ENCODE results near the gene SH3BP2.

Gene SH3BP2

DNA sequence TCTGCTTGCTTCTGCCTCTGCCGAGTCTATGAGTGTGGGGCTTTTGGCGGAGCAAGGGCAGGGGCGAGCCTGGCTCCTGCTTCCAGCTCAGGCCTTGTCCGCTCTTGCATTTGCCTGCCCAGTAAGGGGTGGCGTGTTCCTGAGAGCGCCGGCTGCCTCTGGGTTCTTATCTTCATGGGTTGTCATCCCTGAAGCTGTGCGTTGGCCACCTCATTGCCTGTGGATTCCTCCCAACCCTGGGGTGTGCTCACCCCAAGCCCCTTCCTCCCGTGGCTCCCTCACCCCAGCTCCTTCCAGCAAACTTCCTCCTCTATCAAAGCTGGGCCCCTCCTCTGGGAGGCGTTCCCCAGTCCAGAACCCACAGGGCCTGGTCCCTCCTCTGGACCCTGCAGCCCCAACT is 17.5 kb downstream of the SH3BP2 start:
- no peak for DNase-seq
- Histone ChIP-seq H3K4me3 (ENCODE audit: low read depth, low read length) (no peak overlapping the region), H3K36me3 (no peaks in the 10 kb centered on the region), H3K9me3 (ENCODE audit: severe bottlenecking) (no peaks in the 10 kb centered on the region), H3K27me3 (ENCODE audit: insufficient read depth, low read depth, severe bottlenecking) (no peaks in the 10 kb centered on the region), H3K27ac (no peak overlapping the region)
- TF ChIP-seq, protein P1, sequence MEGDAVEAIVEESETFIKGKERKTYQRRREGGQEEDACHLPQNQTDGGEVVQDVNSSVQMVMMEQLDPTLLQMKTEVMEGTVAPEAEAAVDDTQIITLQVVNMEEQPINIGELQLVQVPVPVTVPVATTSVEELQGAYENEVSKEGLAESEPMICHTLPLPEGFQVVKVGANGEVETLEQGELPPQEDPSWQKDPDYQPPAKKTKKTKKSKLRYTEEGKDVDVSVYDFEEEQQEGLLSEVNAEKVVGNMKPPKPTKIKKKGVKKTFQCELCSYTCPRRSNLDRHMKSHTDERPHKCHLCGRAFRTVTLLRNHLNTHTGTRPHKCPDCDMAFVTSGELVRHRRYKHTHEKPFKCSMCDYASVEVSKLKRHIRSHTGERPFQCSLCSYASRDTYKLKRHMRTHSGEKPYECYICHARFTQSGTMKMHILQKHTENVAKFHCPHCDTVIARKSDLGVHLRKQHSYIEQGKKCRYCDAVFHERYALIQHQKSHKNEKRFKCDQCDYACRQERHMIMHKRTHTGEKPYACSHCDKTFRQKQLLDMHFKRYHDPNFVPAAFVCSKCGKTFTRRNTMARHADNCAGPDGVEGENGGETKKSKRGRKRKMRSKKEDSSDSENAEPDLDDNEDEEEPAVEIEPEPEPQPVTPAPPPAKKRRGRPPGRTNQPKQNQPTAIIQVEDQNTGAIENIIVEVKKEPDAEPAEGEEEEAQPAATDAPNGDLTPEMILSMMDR (IDR thresholded peaks at IDR 0.05; ENCODE audit: low read depth, low read length), result no peak

DNA sequence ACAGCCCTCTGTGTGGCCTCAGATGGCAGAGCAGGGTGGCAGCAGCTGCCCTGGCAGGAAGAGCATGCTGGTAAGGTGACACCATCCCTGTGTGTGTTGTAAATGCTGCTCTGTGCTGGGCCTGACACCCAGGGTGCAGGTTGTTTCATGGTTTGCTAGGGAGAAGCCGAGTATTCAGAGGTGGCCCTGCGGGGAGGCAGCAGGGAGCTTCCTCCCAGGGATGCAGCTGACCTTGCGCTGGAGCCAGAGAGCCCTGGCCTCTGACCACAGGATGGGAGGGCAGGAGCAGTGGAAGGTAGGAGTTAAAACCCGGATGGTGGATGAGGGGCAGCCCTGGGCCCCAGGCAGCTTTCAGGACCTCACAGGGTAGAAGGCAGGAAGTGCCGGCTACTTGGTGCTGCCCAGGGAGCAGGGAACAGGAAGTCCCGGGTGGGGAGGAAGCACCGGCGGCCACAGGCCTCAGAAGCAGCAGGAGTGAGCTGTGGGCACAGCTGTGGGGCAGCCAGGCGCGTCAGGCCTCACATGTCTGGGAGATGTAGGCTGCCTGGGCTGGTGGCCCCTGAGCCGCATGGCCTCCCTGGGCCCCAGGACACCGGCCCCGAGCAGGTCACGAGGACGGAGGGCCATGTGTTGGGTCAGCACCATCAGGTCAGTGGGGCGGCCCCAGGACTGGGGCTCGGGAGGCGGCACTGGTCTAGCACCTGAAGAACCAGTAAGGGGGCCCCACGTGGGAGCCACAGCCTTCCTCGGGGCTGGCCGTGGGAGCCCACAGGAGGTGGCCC is 19.1 kb downstream of the SH3BP2 start:
- H3K27ac ChIP-seq, result peak overlapping the region; percentile 22
- no peaks in the 10 kb centered on the region for H3K27me3 ChIP-seq (ENCODE audit: insufficient read depth, low read depth, severe bottlenecking)
- H3K36me3 ChIP-seq, result no peaks in the 10 kb centered on the region
- TF ChIP-seq, protein P1 (IDR thresholded peaks at IDR 0.05; ENCODE audit: low read depth, low read length), result no peak
- H3K4me3 ChIP-seq (ENCODE audit: low read depth, low read length), result no peak overlapping the region
- peaks cover 6% of the 10 kb centered on the region for H3K9me3 ChIP-seq (ENCODE audit: severe bottlenecking)
- peak; percentile 67 for DNase-seq

DNA sequence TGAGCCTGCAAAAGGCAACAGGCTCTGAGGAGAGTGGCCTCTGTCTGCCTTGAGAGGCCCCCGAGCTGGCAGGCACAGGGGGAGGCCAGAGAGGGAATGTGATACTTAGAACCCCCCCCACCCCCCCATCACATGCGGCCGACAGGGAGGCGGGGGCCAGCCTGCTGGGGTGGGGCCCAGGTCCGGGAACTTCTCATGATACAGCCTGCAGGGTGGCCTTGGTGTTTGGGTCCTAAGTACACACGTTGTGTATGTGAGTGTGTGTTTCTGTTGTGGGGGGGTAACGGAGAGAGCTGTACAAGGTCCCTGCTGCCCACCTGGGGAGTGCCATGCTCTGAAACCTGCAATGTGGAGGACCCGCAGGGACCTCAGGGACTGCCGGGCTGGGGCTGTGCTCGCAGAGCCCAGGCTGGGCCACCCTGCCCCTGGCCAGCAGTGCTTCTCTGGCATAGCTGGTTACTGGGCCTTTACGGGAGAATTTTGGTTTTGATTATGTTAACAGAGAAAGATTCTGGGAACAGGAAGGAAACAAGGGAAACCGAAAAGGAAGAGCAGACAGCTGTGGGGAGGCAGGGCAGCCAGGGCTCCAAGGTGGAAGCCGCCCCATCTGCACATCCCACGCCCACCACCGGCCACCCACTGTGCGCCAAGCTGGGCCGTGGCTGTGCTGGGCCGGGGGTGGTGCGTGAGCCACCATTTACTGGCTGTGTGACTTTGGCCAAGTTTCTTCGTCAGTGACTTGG is 19.9 kb downstream of the SH3BP2 start:
- H3K27me3 ChIP-seq (ENCODE audit: insufficient read depth, low read depth, severe bottlenecking), result no peaks in the 10 kb centered on the region
- peaks cover 6% of the 10 kb centered on the region for H3K9me3 ChIP-seq (ENCODE audit: severe bottlenecking)
- H3K36me3 ChIP-seq, result no peaks in the 10 kb centered on the region
- no peak for DNase-seq
- peak overlapping the region; percentile 22; the same call in 1 of the 2 replicates for H3K27ac ChIP-seq
- no peak overlapping the region for H3K4me3 ChIP-seq (ENCODE audit: low read depth, low read length)
- TF ChIP-seq, protein P1 (IDR thresholded peaks at IDR 0.05; ENCODE audit: low read depth, low read length), result no peak

DNA sequence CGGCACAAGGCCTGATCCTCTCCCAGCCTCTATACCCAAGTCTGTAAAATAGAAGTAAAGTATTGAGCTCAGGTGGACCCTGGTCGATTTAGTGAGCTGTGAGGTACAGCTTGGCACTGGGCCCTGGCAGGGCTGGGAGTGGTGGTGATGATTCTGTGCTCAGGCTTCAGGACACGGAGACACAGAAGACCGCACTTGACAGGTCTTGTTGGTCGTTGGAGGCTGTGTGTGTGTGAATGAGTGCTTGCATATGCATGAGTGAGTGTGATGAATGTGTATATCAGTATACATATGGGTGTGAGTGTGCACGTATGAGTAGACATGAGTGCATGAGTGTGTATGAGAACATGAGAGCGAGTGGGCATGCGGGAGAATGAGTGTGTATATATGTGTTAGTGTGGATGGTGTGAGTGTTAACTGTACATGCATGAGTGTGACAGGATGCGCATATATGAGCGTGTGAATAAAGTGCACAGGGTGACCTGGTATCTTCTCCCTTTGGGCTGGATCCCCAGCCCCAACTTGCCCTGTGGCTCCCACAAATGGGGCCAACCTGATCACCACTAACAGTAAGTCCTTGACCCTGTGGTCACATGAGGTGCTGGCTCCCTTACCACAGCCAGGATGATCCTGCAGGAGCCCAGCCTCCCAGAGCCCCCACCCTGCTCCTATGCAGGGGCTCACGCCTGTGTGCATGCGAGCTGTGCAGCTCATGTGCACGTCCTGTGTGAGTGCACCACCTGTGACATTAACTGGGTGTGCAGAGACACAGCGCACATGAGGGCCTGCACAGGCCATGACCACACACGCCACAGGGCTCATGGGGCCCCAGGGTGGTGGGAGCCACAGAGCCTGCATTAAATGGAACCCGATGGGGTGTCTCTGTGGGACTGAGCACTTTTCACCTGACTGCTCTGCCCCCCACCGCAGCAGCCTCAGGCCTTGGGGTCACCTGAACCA is 20.8 kb downstream of the SH3BP2 start:
- Histone ChIP-seq H3K27ac (no peak overlapping the region), H3K9me3 (ENCODE audit: severe bottlenecking) (peaks cover 6% of the 10 kb centered on the region), H3K4me3 (ENCODE audit: low read depth, low read length) (no peak overlapping the region), H3K27me3 (ENCODE audit: insufficient read depth, low read depth, severe bottlenecking) (no peaks in the 10 kb centered on the region), H3K36me3 (no peaks in the 10 kb centered on the region)
- TF ChIP-seq, protein P1 (IDR thresholded peaks at IDR 0.05; ENCODE audit: low read depth, low read length), result no peak
- no peak for DNase-seq

DNA sequence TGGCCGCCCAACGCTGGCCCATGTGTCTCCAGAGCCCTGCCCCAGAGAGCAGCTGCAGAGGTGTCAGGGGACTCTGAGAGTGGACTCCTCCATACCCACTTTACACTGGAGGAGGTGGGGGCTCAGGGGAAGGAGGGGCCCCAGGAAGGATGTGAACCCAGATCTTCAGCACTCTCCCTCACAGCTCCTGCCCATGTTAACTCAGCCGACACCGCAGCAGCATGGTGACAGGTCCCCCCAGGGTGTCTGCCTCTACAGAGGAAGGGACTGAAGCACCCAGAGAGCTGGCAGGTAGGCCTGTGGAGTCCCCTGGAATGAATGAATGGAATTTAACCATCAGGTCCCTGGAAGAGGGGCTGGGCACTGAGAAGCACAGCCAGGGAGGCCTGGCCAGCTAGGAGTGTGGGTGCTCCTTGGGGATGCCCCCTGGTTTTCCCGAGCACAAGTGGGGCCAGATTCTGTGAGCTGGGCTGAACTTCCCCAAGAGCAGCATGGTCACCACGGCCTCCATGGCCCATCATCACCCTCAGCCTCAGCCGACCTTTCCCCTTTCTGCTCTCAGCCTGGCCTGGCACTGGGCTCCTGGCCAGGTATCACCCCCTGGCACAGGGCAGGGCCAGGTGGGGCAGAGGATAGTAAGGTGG is 21.9 kb downstream of the SH3BP2 start:
- Histone ChIP-seq H3K4me3 (ENCODE audit: low read depth, low read length) (no peak overlapping the region), H3K27me3 (ENCODE audit: insufficient read depth, low read depth, severe bottlenecking) (no peaks in the 10 kb centered on the region), H3K36me3 (peaks cover 3% of the 10 kb centered on the region), H3K27ac (no peak overlapping the region), H3K9me3 (ENCODE audit: severe bottlenecking) (peaks cover 6% of the 10 kb centered on the region)
- TF ChIP-seq, protein P1 (IDR thresholded peaks at IDR 0.05; ENCODE audit: low read depth, low read length), result no peak
- no peak for DNase-seq

Data from WERI-Rb-1 (cell line).